HepG2 (cell line): Measurements from ENCODE around the gene PCBD1. TPM values are rescaled to one million over a fixed set of nuclear protein-coding genes. Genes with fewer than 3 reads are reported as not detected.

ENCODE experiments used
- ATAC-seq: fragments of 200-7000 bp; cut with Tn5 transposase; 3 replicates; pipeline ENCODE4 v1.9.1; 2020; ENCODE audit warnings: mild to moderate bottlenecking, moderate library complexity
- BruUV-seq: library from RNA; stranded (reverse); fragments of 400-500 nt; replicated peaks from 2 replicates; lab custom pipeline; 2021; lab: Mats Ljungman, UMichigan
- CTCF ChIA-PET: fragments of 300-600 bp; formaldehyde crosslinking; extraction: SDS; loops from one replicate; lab custom pipeline; 2021; ENCODE audit warnings: low total read pairs, inconsistent platforms, low intra/inter-chr PET ratio; lab: Yijun Ruan, JAX
- POLR2A ChIA-PET: fragments of 350-600 bp; sonication (Branson Sonifier 250); formaldehyde crosslinking; loops from one replicate; lab custom pipeline; 2020; ENCODE audit warnings: antibody characterized with exemption, inconsistent platforms; lab: Yijun Ruan, JAX
- DNase-seq: peaks from one replicate; pipeline ENCODE4 v3.0.0-alpha.2; 2015; ENCODE audit warnings: low spot score
- FAIRE-seq: peaks from 3 replicates; lab custom pipeline; 2011; peaks lifted over from hg19 to GRCh38; lab: Jason Lieb, UNC
- H2AFZ ChIP-seq: one replicate; pipeline ENCODE4 v1.6.1; 2011; ENCODE audit warnings: low read length, inconsistent platforms
- H3K27ac ChIP-seq: fragments of 300-600 bp; 3 replicates; pipeline ENCODE4 v1.8.0; 2011; ENCODE audit warnings: mixed run types, mild to moderate bottlenecking, mixed read lengths, low read length, inconsistent platforms; ENCODE audit not compliant: insufficient read depth; ENCODE audit errors: extremely low read length
- H3K27me3 ChIP-seq, 2 experiments: fragments of 200-600 bp in 1 of 2; 2 replicates in 1 of 2; 3 replicates in 1 of 2; pipeline versions ENCODE4 v1.6.0 to v1.8.0; 2011; ENCODE audit warnings: low read length in 2 of 2, mild to moderate bottlenecking in 2 of 2, moderate library complexity in 2 of 2, inconsistent platforms in 1 of 2; ENCODE audit not compliant: insufficient read depth in 2 of 2, control insufficient read depth in 1 of 2
- H3K36me3 ChIP-seq, 2 experiments: fragments of 200-600 bp in 1 of 2; replicated peaks in 1 of 2; 2 replicates in 1 of 2; 3 replicates in 1 of 2; pipeline versions ENCODE4 v1.5.1 to v1.8.0; 2011; ENCODE audit warnings: low read length in 2 of 2, inconsistent platforms in 1 of 2; ENCODE audit not compliant: insufficient read depth in 2 of 2, control insufficient read depth in 1 of 2
- H3K4me1 ChIP-seq: 2 replicates; pipeline ENCODE4 v1.5.1; 2012; ENCODE audit warnings: low read length, inconsistent platforms; ENCODE audit not compliant: insufficient read depth
- H3K4me2 ChIP-seq: 2 replicates; pipeline ENCODE4 v1.6.0; 2011; ENCODE audit warnings: low read depth, low read length, inconsistent platforms
- H3K4me3 ChIP-seq, 3 experiments: fragments of 200-600 bp in 1 of 3; sonication (generic), shearing (Covaris generic) in 1 of 3; replicated peaks in 1 of 3; 2 replicates each; pipeline ENCODE4 v1.5.1; 2011 to 2016; ENCODE audit warnings: low read length in 3 of 3, inconsistent platforms in 2 of 3, low read depth in 2 of 3, mild to moderate bottlenecking in 2 of 3, control low read depth in 1 of 3, mixed read lengths in 1 of 3; ENCODE audit not compliant: insufficient read depth in 1 of 3
- H3K79me2 ChIP-seq: one replicate; pipeline ENCODE4 v1.6.1; 2011; ENCODE audit warnings: low read length, inconsistent platforms; ENCODE audit not compliant: insufficient read depth
- H3K9ac ChIP-seq: 2 replicates; pipeline ENCODE4 v1.6.0; 2011; ENCODE audit warnings: mild to moderate bottlenecking, low read depth, low read length, inconsistent platforms; ENCODE audit not compliant: insufficient read depth
- H3K9me3 ChIP-seq: 2 replicates; pipeline ENCODE4 v1.5.1; 2012; ENCODE audit warnings: mild to moderate bottlenecking, low read length
- H4K20me1 ChIP-seq: 2 replicates; pipeline ENCODE4 v1.6.0; 2011; ENCODE audit warnings: inconsistent platforms, mild to moderate bottlenecking, low read length, moderate library complexity; ENCODE audit not compliant: insufficient read depth
- AKNA ChIP-seq: sonication (generic); formaldehyde crosslinking; IDR thresholded peaks from 2 replicates; pipeline ENCODE4 v1.4.0; 2020; ENCODE audit warnings: missing genetic modification reagents, borderline replicate concordance
- GMEB2 ChIP-seq: IDR thresholded peaks from 2 replicates; pipeline ENCODE4 v1.6.1; 2016; ENCODE audit warnings: missing biosample characterization, missing genetic modification reagents, low read depth
- HDAC6 ChIP-seq: fragments of 200-600 bp; sonication (generic); IDR thresholded peaks from 2 replicates; pipeline ENCODE4 v1.7.0; 2017; ENCODE audit warnings: mild to moderate bottlenecking, antibody characterized with exemption, low read length, low read depth
- MYPOP ChIP-seq: sonication (generic); formaldehyde crosslinking; IDR thresholded peaks from 2 replicates; pipeline ENCODE4 v1.8.1; 2023; ENCODE audit warnings: mild to moderate bottlenecking, moderate library complexity, missing genetic modification reagents
- PBX2 ChIP-seq: IDR thresholded peaks from 2 replicates; pipeline ENCODE4 v1.6.1; 2016; ENCODE audit warnings: control low read depth
- SKI ChIP-seq: fragments of 450-650 bp; IDR thresholded peaks from one replicate; pipeline ENCODE4 v1.6.1; 2018; ENCODE audit warnings: mild to moderate bottlenecking; ENCODE audit not compliant: partially characterized antibody
- ZBTB33 ChIP-seq: sonication (generic); formaldehyde crosslinking; IDR thresholded peaks from 2 replicates; pipeline ENCODE4 v1.4.0; 2020; ENCODE audit warnings: missing genetic modification reagents
- ZGPAT ChIP-seq: IDR thresholded peaks from 2 replicates; pipeline ENCODE4 v1.6.1; 2016; ENCODE audit warnings: mild to moderate bottlenecking
- ZNF350 ChIP-seq: sonication (generic); formaldehyde crosslinking; IDR thresholded peaks from 2 replicates; pipeline ENCODE4 v1.4.0; 2020; ENCODE audit warnings: mild to moderate bottlenecking, low read depth, missing genetic modification reagents, borderline replicate concordance
- ZNF446 ChIP-seq: sonication (generic); formaldehyde crosslinking; IDR thresholded peaks from 2 replicates; pipeline ENCODE4 v1.5.0; 2020; ENCODE audit warnings: mild to moderate bottlenecking, missing genetic modification reagents
- ZNF576 ChIP-seq: sonication (generic); formaldehyde crosslinking; IDR thresholded peaks from 2 replicates; pipeline ENCODE4 v1.4.0; 2020; ENCODE audit warnings: mild to moderate bottlenecking, missing genetic modification reagents
- WGBS: methylation state at CpG from one replicate; pipeline ENCODE4 v1.1.6; 2017; ENCODE audit warnings: low lambda C conversion rate; 5-methylcytosine and 5-hydroxymethylcytosine counted together
- in situ Hi-C: cut with HindIII; loops from 2 replicates; pipeline ENCODE4 v1.10.0; 2017; ENCODE audit warnings: low pct_unique_long_range_greater_than_20kb; ENCODE audit not compliant: extremely low pct_ligation_motif_present
- intact Hi-C: fragments of 100-400 bp; cut with micrococcal nuclease; formaldehyde crosslinking; loops from one replicate; pipeline ENCODE4 v1.10.0; 2022; ENCODE audit not compliant: unreplicated experiment
- polyA plus RNA-seq, 8 experiments: library from polyadenylated mRNA; depleted of rRNA in 3 of 8; stranded (reverse) in 7 of 8; unstranded in 1 of 8; fragments of >200 nt; fragmentation: Illumina TruSeq in 4 of 8; extraction: Trizol in 4 of 8; gene quantifications; 2 replicates each; pipeline versions ENCODE4 v1.2.1 to v1.2.3, GENCODE V29; 2011 to 2016; ENCODE audit warnings: low read depth in 4 of 8, missing spikeins in 1 of 8, mixed read lengths in 1 of 8; ENCODE audit not compliant: insufficient read depth in 1 of 8
- total RNA-seq, 5 experiments: library from RNA; depleted of rRNA; stranded (reverse); fragments of >200 nt; fragmentation: Illumina TruSeq; extraction: Trizol; gene quantifications; 2 replicates each; pipeline ENCODE4 v1.2.3, GENCODE V29; 2016; ENCODE audit warnings: low read depth in 1 of 5

The PCBD1 gene
- total and polyA plus RNA-seq, 2 of the 13 experiments (the other 11 are each of a cell fraction or from before 2014, with no cell fraction given) = 95.3 to 168 TPM

- no peak for ATAC-seq
- POLR2A ChIA-PET = no interaction called here
- no peaks in the 10 kb centered on the region for H3K4me1 ChIP-seq
- H2AFZ ChIP-seq = no peak overlapping the region
- no TSS peak for BruUV-seq
- WGBS = no CpG with 5 or more reads among the region's 5 CpGs
- no peaks in the 10 kb centered on the region for H4K20me1 ChIP-seq
- no peak overlapping the region for H3K9ac ChIP-seq
- H3K9me3 ChIP-seq = no peaks in the 10 kb centered on the region
- CTCF ChIA-PET = no interaction called here
- peaks cover 2 to 64% of the 10 kb centered on the region in 2 experiments; a peak in 4 of 5 replicates for H3K27me3 ChIP-seq
- H3K4me3 ChIP-seq = no peak overlapping the region
- H3K4me2 ChIP-seq = no peak overlapping the region
- intact Hi-C loops = no loop called here
- no peak for FAIRE-seq
- no peaks in the 10 kb centered on the region for H3K79me2 ChIP-seq
- H3K36me3 ChIP-seq = no peaks in the 10 kb centered on the region
- in situ Hi-C loops = no loop called here
- no peak overlapping the region for H3K27ac ChIP-seq
- DNase-seq = no peak
- TF ChIP-seq ZGPAT (CRISPR knock-in tag) (no peak), ZBTB33 (CRISPR knock-in tag) (no peak), HDAC6 (no peak), SKI (no peak), ZNF350 (no peak), GMEB2 (CRISPR knock-in tag) (no peak), AKNA (no peak), ZNF576 (CRISPR knock-in tag) (no peak), MYPOP (no peak), ZNF446 (no peak), PBX2 (CRISPR knock-in tag) (no peak)
Observed at GRCh38 chr10:70915206-70915605, 26.8 kb upstream of the PCBD1 start.
